Embryonic facial prominence (tissue), 1 donor: Measurements from ENCODE around the gene RIMBP3B.
"Not testable (repeated sequence)": the region's sequence is repeated elsewhere in the genome, so short reads cannot be mapped to it uniquely, and the experiment has no call there.

Experiments used
- DNase-seq: peaks from one replicate; pipeline ENCODE4 v3.0.0-alpha.2; 2016; ENCODE audit errors: extremely low spot score

RIMBP3B gene

DNA sequence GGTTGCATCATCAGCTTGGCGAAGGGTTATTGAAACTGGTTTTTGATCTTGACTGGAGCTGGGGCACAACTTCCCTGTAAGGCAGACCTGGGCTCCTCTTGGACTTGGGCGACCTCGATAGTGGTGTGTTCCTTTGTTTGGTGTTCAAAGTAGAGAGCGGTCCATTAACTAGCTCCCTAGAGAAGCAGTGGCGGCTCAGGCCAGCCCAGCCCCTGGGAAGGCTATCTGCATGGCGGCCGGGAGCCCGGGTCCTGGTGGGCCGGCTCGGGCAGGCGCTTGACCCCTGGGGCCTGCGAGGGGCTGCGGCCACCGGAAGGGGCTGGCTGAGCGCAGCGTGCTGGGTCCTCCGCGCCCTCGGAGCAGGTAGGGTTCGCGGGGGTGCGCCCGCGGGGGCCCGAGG lies 32.8 kb downstream of the RIMBP3B start:
- DNase-seq = not testable (repeated sequence)

GRCh38 chr22:21417227-21417746 lies 33.7 kb downstream of the RIMBP3B start, which contains the start of gene HIC2:
Gene HIC2 (plus strand): TSS chr22:21417371. CDS start chr22:21442832, 25,461 bp downstream.
- DNase-seq = not testable (repeated sequence)

DNA sequence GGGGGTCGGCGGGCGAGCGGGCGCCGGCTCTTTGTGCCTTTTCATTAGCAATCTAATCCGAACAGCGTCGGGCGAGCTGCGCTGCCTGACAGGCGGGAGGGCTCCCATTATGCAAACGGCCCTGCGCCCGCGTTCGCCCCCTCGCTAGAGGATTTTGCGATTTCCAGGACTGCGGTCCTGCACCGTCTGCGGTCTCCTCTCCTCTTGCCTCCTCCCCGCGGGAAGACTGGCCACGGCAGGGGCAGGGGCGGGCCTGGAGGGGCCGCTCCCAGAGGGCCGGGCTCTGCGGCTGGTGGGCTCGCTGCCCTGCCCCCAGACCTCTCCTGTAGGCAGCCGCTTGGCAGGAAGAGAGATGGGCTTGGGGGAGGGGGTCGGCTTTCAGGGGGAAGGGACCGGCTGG lies 34.3 kb downstream of the RIMBP3B start:
- not testable (repeated sequence) for DNase-seq

GRCh38 chr22:21418974-21419638 lies 35.6 kb downstream of the RIMBP3B start:
- DNase-seq = not testable (repeated sequence)

DNA sequence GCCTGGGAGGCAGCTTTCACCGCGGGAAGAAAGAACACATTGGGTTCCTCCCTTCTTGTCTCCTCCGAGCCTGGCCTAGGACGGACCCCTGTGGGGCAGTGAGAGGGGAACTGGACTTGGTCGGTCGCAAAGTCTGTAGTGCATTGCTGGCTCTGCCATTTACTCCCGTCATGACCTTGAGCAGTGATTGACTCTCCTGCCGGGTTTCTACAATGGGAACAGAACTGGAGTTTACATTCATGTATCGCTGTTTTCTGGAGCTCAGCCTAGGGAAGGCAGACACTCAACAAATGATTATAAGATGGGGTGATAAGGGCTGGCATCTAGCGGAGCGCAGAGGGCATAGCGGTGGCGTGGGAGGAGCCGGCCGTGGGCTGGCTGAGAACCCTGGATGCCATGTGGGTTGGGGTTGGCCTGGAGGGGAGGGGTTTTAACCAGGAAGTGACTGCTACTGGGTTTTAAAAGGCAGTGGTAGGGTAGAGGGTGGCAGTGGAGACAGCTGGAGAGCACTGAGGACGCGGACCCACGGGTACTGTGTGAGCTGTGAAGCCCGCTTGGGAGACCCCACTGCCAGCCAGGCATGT lies 36.7 kb downstream of the RIMBP3B start:
- not testable (repeated sequence) for DNase-seq

- DNase-seq = not testable (repeated sequence)
These were observed 40.6 kb downstream of the RIMBP3B start for GRCh38 chr22:21424084-21424709.

- not testable (repeated sequence) for DNase-seq
These were observed 51.1 kb downstream of the RIMBP3B start for GRCh38 chr22:21434378-21435233.

DNA sequence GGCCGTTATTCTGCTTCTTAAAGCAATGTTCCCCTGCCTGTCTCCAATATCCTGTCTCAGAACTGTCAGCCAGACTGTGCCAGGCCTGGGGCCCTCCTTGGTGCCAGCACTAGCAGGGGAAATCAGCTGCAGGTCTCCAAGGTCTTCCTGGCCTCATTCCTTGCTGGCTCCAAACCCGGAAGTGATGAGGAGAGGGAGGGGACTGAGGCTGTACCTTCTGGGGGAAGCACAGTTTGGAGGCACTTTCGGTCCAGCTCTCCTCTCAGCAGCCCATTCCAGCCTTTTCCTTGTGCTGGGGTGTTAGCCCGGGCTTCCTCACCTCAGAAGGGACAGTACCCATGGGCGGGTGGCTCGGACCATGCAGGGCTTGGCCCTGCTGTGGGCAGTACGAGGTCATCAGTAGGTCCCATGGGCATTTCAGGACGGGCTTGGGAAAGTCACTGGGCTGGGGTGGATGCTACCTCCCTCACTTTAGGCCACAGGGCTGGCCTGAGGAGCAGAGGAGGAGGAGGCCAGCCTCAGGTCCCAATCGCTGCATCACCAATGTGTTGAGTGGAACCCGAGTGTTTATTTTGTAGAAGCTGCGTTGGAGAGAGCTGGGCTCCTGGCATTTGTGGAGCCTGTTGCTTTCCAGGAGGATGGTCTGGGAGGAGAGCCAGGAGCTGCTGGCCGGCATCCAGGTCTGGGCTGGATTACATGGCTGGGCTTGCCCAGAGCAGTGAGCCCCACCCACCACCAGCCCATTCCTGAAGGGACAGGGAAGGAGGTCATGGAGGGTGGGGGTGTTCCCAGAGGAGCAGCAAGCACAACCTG lies 52.7 kb downstream of the RIMBP3B start:
- not testable (repeated sequence) for DNase-seq

GRCh38 chr22:21438013-21438412 lies 54.5 kb downstream of the RIMBP3B start:
- not testable (repeated sequence) for DNase-seq
